Spleen (tissue), 7 donors: ENCODE results near the gene SRRM1.

Experiments
- CTCF ChIP-seq, 11 experiments: fragments of 200-600 bp in 7 of 11; fragments of 450-650 bp in 4 of 11; sonication (generic) in 4 of 11; IDR thresholded peaks in 8 of 11; conservative IDR thresholded peaks in 3 of 11; 1 replicate in 7 of 11; 2 replicates in 4 of 11; pipeline versions ENCODE4 v1.4.0 to v1.8.0; 2016 to 2021; ENCODE audit warnings: antibody characterized with exemption in 11 of 11, inconsistent platforms in 4 of 11, mild to moderate bottlenecking in 1 of 11
- POLR2A ChIP-seq, 3 donors: fragments of 450-650 bp; IDR thresholded peaks; one replicate each; pipeline ENCODE4 v1.5.1; 2017; ENCODE audit warnings: antibody characterized with exemption in 3 of 3, mild to moderate bottlenecking in 1 of 3
- donor health status: DM: no; HTN: no; CAD: no; lungs with moderate emphysema.
- donor health status: DM: no; HTN: no; CAD: no.
- donor health status: DM: no; HTN: no; CAD: no.

DNA sequence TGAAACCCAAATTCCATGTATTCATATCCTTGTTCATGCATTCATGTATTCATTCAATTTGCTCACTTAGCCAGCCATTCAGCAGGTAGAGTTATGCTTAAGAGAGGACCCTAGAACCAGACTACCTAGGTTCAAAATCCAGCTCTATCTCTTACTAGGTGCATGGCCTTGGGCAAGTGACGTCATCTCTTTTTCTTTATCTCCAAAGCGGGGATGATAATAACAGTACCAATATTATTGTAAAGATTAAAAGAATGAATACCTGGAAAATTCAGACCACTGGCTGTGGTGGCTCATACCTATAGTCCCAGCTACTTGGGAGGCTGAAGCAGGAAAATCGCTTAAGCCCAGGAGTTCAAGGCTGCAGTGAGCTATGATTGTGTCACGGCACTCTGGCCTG lies 68.2 kb downstream of the SRRM1 start:
- TF ChIP-seq POLR2A (IDR thresholded peaks at IDR 0.05) (no peak), CTCF (IDR thresholded peaks at IDR 0.05 in 8 of 11, conservative IDR thresholded peaks at IDR 0.05 in 3 of 11) (no peak)
